GM21576 (cell line): ENCODE data around the gene SACM1L.
"Not testable (repeated sequence)": the region's sequence is repeated elsewhere in the genome, so short reads cannot be mapped to it uniquely, and the experiment has no call there.

Experiments
- ATAC-seq: cut with Tn5 transposase; IDR thresholded peaks from one replicate; pipeline ENCODE4 v1.9.1; 2021; ENCODE audit warnings: mild to moderate bottlenecking, moderate library complexity; ENCODE audit not compliant: unreplicated experiment

SACM1L gene

GRCh38 chr3:45691842-45692241, 2.6 kb downstream of the SACM1L start:
- ATAC-seq = no peak

- ATAC-seq = no peak
Measured at GRCh38 chr3:45692866-45693265, 3.7 kb downstream of the SACM1L start.

- no peak for ATAC-seq
Measured at GRCh38 chr3:45693941-45694521, 4.8 kb downstream of the SACM1L start.

GRCh38 chr3:45695166-45695565, 6.0 kb downstream of the SACM1L start:
- ATAC-seq = not testable (repeated sequence)

GRCh38 chr3:45700570-45701073, 11.4 kb downstream of the SACM1L start:
- ATAC-seq = no peak

GRCh38 chr3:45701172-45701867, 12.1 kb downstream of the SACM1L start:
- ATAC-seq = no peak

- no peak for ATAC-seq
Measured at GRCh38 chr3:45704301-45704943, 15.2 kb downstream of the SACM1L start.

GRCh38 chr3:45705839-45706808, 16.9 kb downstream of the SACM1L start:
- no peak for ATAC-seq

- no peak for ATAC-seq
Measured at GRCh38 chr3:45711931-45712330, 22.7 kb downstream of the SACM1L start.

- ATAC-seq = no peak
Measured at GRCh38 chr3:45712434-45713110, 23.4 kb downstream of the SACM1L start.

- no peak for ATAC-seq
Measured at GRCh38 chr3:45715945-45716344, 26.7 kb downstream of the SACM1L start.

GRCh38 chr3:45716790-45717336, 27.7 kb downstream of the SACM1L start:
- ATAC-seq = no peak

GRCh38 chr3:45719655-45720487, 30.7 kb downstream of the SACM1L start:
- ATAC-seq = no peak

GRCh38 chr3:45724911-45725310, 35.7 kb downstream of the SACM1L start:
- ATAC-seq = no peak

- ATAC-seq = no peak
Measured at GRCh38 chr3:45729614-45730013, 40.4 kb downstream of the SACM1L start.

GRCh38 chr3:45730409-45731154, 41.4 kb downstream of the SACM1L start:
- ATAC-seq = no peak

GRCh38 chr3:45736707-45737106, 47.5 kb downstream of the SACM1L start:
- no peak for ATAC-seq

GRCh38 chr3:45737234-45737633, 48.0 kb downstream of the SACM1L start:
- ATAC-seq = no peak
